Esophagus squamous epithelium (tissue), 5 donors: ENCODE measurements around the gene HBM. TPM values are rescaled to one million over a fixed set of nuclear protein-coding genes. Genes with fewer than 3 reads are reported as not detected.

Source experiments
- DNase-seq: peaks from one replicate; lab custom pipeline; 2025; lab: John Stamatoyannopoulos, UW
- H3K27ac ChIP-seq, 4 donors: fragments of 200-600 bp; sonication (generic); one replicate each; pipeline ENCODE4 v1.5.1; 2016 to 2019; ENCODE audit warnings: mild to moderate bottlenecking in 1 of 4
- H3K27me3 ChIP-seq, 4 donors: fragments of 200-600 bp; sonication (generic); 1 replicate in 3 of 4; 2 replicates in 1 of 4; pipeline versions ENCODE4 v1.5.1 to v1.6.0; 2017 to 2021; ENCODE audit warnings: antibody characterized with exemption in 1 of 4
- H3K36me3 ChIP-seq, 3 donors: fragments of 200-600 bp; sonication (generic); one replicate each; pipeline ENCODE4 v1.5.1; 2016 to 2019
- H3K4me1 ChIP-seq, 3 donors: fragments of 200-600 bp; sonication (generic); one replicate each; pipeline ENCODE4 v1.5.1; 2017 to 2019
- H3K4me3 ChIP-seq, 4 donors: fragments of 200-600 bp; sonication (generic); 1 replicate in 3 of 4; 2 replicates in 1 of 4; pipeline ENCODE4 v1.5.1; 2016 to 2019; ENCODE audit warnings: mild to moderate bottlenecking in 2 of 4, moderate library complexity in 1 of 4
- H3K9me3 ChIP-seq, 3 donors: fragments of 200-600 bp; sonication (generic); one replicate each; pipeline ENCODE4 v1.5.1; 2016 to 2019
- CTCF ChIP-seq, 6 experiments: fragments of 450-650 bp in 4 of 6; fragments of 200-600 bp in 2 of 6; sonication (generic) in 2 of 6; IDR thresholded peaks; one replicate each; pipeline ENCODE4 v1.5.1; 2016 to 2019; ENCODE audit warnings: antibody characterized with exemption in 6 of 6, mild to moderate bottlenecking in 4 of 6, moderate library complexity in 4 of 6
- POLR2A ChIP-seq, 4 donors: fragments of 450-650 bp; IDR thresholded peaks; one replicate each; pipeline ENCODE4 v1.6.1; 2017; ENCODE audit warnings: antibody characterized with exemption in 4 of 4, mild to moderate bottlenecking in 4 of 4, moderate library complexity in 3 of 4
- WGBS, 2 donors: methylation state at CpG; one replicate each; pipeline ENCODE4 v1.1.5; 2018; 5-methylcytosine and 5-hydroxymethylcytosine counted together
- intact Hi-C: fragments of 100-400 bp; cut with DNase I; formaldehyde crosslinking; loops from one replicate; pipeline ENCODE4 v1.15.0; 2022
- total RNA-seq, 4 donors: library from RNA; depleted of rRNA; stranded (reverse); fragments of >200 nt; gene quantifications; one replicate each; pipeline ENCODE4 v1.1.0, GENCODE V29; 2016
- donor health status: DM: yes; HTN: yes; CAD: no.

Gene HBM
- total RNA-seq, 4 donors from 2014 or later, result not detected

DNA sequence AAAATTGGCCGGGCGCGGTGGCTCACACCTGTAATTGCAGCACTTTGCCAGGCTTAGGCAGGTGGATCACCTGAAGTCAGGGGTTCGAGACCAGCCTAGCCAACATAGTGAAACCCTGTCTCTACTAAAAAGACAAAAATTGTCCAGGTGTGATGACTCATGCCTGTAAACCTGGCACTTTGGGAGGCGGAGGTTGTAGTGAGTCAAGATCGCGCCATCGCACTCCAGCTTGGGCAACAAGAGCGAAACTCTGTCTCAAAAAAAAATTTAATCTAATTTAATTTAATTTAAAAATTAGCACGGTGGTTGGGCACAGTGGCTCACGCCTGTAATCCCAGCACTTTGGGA, 12.9 kb downstream of the HBM start:
- Histone ChIP-seq H3K9me3 (no peaks in the 10 kb centered on the region), H3K36me3 (no peaks in the 10 kb centered on the region), H3K4me1 (peaks cover 13 to 34% (median 16%) of the 10 kb centered on the region in 3 donors), H3K27ac (no peak overlapping the region), H3K27me3 (peaks cover 5 to 71% (median 38%) of the 10 kb centered on the region in 4 donors), H3K4me3 (no peak overlapping the region)
- TF ChIP-seq POLR2A (IDR thresholded peaks at IDR 0.05) (no peak), CTCF (IDR thresholded peaks at IDR 0.05) (no peak)
- 53 to 69% methylated on average over 11 of the region's 11 CpGs for WGBS, 2 donors
- DNase-seq, result no peak
- intact Hi-C loops, result no loop called here

- intact Hi-C loops, result no loop called here
- Histone ChIP-seq H3K36me3 (no peaks in the 10 kb centered on the region), H3K27me3 (peaks cover 5 to 66% (median 37%) of the 10 kb centered on the region in 4 donors), H3K4me3 (no peak overlapping the region), H3K27ac (no peak overlapping the region), H3K4me1 (peaks cover 13 to 34% (median 16%) of the 10 kb centered on the region in 3 donors), H3K9me3 (no peaks in the 10 kb centered on the region)
- TF ChIP-seq POLR2A (IDR thresholded peaks at IDR 0.05), result no peak
- no peak for TF ChIP-seq CTCF (IDR thresholded peaks at IDR 0.05)
- 73 to 74% methylated on average over 17 of the region's 17 CpGs for WGBS, 2 donors
- no peak for DNase-seq
These were observed 13.7 kb downstream of the HBM start for GRCh38 chr16:179211-180092.

DNA sequence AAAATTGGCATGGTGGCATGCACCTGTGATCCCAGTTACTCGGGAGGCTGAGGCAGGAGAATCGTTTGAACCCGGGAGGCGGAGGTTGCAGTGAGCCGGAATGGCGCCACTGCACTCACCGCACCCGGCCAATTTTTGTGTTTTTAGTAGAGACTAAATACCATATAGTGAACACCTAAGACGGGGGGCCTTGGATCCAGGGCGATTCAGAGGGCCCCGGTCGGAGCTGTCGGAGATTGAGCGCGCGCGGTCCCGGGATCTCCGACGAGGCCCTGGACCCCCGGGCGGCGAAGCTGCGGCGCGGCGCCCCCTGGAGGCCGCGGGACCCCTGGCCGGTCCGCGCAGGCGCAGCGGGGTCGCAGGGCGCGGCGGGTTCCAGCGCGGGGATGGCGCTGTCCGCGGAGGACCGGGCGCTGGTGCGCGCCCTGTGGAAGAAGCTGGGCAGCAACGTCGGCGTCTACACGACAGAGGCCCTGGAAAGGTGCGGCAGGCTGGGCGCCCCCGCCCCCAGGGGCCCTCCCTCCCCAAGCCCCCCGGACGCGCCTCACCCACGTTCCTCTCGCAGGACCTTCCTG, 14.4 kb downstream of the HBM start, which contains the start of gene HBQ1:
HBQ1 (plus strand) TSS at position 359 of the 575 bp plus-strand sequence; CDS start at position 387, 28 bp downstream.
- intact Hi-C loops, result no loop called here
- Histone ChIP-seq H3K9me3 (no peaks in the 10 kb centered on the region), H3K36me3 (no peaks in the 10 kb centered on the region), H3K27ac (no peak within 1 kb of the TSS), H3K4me1 (peaks cover 13 to 34% (median 16%) of the 10 kb centered on the region in 3 donors), H3K27me3 (peaks cover 5 to 59% (median 34%) of the 10 kb centered on the region in 4 donors), H3K4me3 (peak within 1 kb of the TSS; percentile 4 to 61 (median 24))
- DNase-seq, result no peak
- no peak for TF ChIP-seq POLR2A (IDR thresholded peaks at IDR 0.05)
- TF ChIP-seq CTCF (IDR thresholded peaks at IDR 0.05), result peak in 2 of 6 experiments; percentile 15 to 24
- 26 to 52% methylated on average over 9 to 18 of the region's 59 CpGs for WGBS, 2 donors

DNA sequence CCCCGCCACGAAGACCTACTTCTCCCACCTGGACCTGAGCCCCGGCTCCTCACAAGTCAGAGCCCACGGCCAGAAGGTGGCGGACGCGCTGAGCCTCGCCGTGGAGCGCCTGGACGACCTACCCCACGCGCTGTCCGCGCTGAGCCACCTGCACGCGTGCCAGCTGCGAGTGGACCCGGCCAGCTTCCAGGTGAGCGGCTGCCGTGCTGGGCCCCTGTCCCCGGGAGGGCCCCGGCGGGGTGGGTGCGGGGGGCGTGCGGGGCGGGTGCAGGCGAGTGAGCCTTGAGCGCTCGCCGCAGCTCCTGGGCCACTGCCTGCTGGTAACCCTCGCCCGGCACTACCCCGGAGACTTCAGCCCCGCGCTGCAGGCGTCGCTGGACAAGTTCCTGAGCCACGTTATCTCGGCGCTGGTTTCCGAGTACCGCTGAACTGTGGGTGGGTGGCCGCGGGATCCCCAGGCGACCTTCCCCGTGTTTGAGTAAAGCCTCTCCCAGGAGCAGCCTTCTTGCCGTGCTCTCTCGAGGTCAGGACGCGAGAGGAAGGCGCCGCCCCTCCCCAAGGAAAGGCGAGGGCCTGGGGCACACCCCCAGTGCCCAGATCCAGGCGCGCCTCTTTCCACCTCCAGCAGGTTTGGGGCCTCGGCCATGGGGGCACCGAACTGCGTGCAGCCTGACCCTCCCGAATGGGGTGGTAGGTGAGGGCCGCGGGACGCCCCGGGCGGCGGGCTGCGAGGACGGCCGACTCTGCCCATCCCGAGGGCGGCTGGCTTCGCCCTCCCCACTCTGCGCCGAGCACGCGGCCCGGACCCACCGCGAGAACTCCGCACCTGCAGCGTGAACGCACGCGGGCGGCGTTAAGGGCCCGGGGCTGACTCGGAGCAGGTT, 15.1 kb downstream of the HBM start:
- Histone ChIP-seq H3K36me3 (no peaks in the 10 kb centered on the region), H3K27me3 (peaks cover 5 to 51% (median 31%) of the 10 kb centered on the region in 4 donors), H3K9me3 (no peaks in the 10 kb centered on the region), H3K4me3 (peak overlapping the region; percentile 4 to 61 (median 24)), H3K4me1 (peaks cover 13 to 33% (median 16%) of the 10 kb centered on the region in 3 donors), H3K27ac (no peak overlapping the region)
- DNase-seq, result no peak
- intact Hi-C loops, result no loop called here
- TF ChIP-seq CTCF (IDR thresholded peaks at IDR 0.05), result no peak
- no peak for TF ChIP-seq POLR2A (IDR thresholded peaks at IDR 0.05)
- no CpG with 5 or more reads among the region's 89 CpGs for WGBS, 2 donors
